OCI-LY7 (cell line): Measurements from ENCODE around the gene RIOK2. TPM values are rescaled to one million over a fixed set of nuclear protein-coding genes. Genes with fewer than 3 reads are reported as not detected.

ENCODE experiments used
- BruUV-seq: library from RNA; stranded (reverse); fragments of 400-500 nt; replicated peaks from 2 replicates; lab custom pipeline; 2021; lab: Mats Ljungman, UMichigan
- CTCF ChIA-PET: fragments of 300-600 bp; sonication (Branson Sonifier 250); formaldehyde crosslinking; loops from one replicate; lab custom pipeline; 2022; ENCODE audit warnings: antibody characterized with exemption; ENCODE audit not compliant: unreplicated experiment; lab: Charles Lee
- POLR2A ChIA-PET: fragments of 300-600 bp; sonication (Branson Sonifier 250); formaldehyde crosslinking; loops from one replicate; lab custom pipeline; 2022; ENCODE audit warnings: antibody characterized with exemption; lab: Charles Lee
- DNase-seq: peaks from one replicate; pipeline ENCODE4 v3.0.0-alpha.2; 2015; ENCODE audit warnings: low spot score
- H2AFZ ChIP-seq: fragments of 200-600 bp; sonication (generic), shearing (Covaris generic); 2 replicates; pipeline ENCODE4 v1.6.1; 2014; ENCODE audit warnings: mild to moderate bottlenecking, antibody characterized with exemption, low read length, moderate library complexity
- H3K27ac ChIP-seq: fragments of 200-600 bp; sonication (generic); 2 replicates; pipeline ENCODE4 v1.5.1; 2014; ENCODE audit warnings: mixed run types, low read depth, mild to moderate bottlenecking, moderate library complexity, low read length, inconsistent platforms; ENCODE audit not compliant: poor library complexity, severe bottlenecking
- H3K36me3 ChIP-seq: fragments of 200-600 bp; sonication (generic); 2 replicates; pipeline ENCODE4 v1.6.1; 2014; ENCODE audit warnings: mild to moderate bottlenecking, antibody characterized with exemption, low read length, moderate library complexity, mixed read lengths; ENCODE audit not compliant: insufficient read depth
- H3K4me1 ChIP-seq: fragments of 200-600 bp; sonication (generic); 2 replicates; pipeline ENCODE4 v1.5.1; 2014; ENCODE audit warnings: mild to moderate bottlenecking, low read length; ENCODE audit not compliant: insufficient read depth, poor library complexity, severe bottlenecking
- H3K4me2 ChIP-seq: fragments of 200-600 bp; sonication (generic); 2 replicates; pipeline ENCODE4 v1.6.1; 2014; ENCODE audit warnings: mild to moderate bottlenecking, low read length
- H3K4me3 ChIP-seq: fragments of 200-600 bp; sonication (generic); 2 replicates; pipeline ENCODE4 v1.5.1; 2014; ENCODE audit warnings: mild to moderate bottlenecking, low read depth, low read length; ENCODE audit not compliant: poor library complexity, severe bottlenecking
- H3K79me2 ChIP-seq: fragments of 200-600 bp; sonication (generic); 2 replicates; pipeline ENCODE4 v1.6.1; 2016; ENCODE audit warnings: low read depth, mild to moderate bottlenecking, low read length, moderate library complexity, mixed read lengths; ENCODE audit not compliant: insufficient read depth
- H3K9me2 ChIP-seq: fragments of 200-600 bp; sonication (generic); 2 replicates; pipeline ENCODE4 v1.6.1; 2016; ENCODE audit warnings: mild to moderate bottlenecking, low read length, mixed read lengths; ENCODE audit not compliant: insufficient read depth
- H3K9me3 ChIP-seq: fragments of 200-600 bp; sonication (generic); 2 replicates; pipeline ENCODE4 v1.6.1; 2014; ENCODE audit warnings: mild to moderate bottlenecking, mixed run types, low read length, mixed read lengths
- H4K20me1 ChIP-seq: fragments of 200-600 bp; sonication (generic); 2 replicates; pipeline ENCODE4 v1.6.1; 2014; ENCODE audit warnings: mild to moderate bottlenecking, antibody characterized with exemption, low read length, moderate library complexity, mixed read lengths; ENCODE audit not compliant: insufficient read depth
- EZH2phosphoT487 ChIP-seq: fragments of 200-600 bp; sonication (generic); IDR thresholded peaks from 2 replicates; pipeline ENCODE4 v1.6.1; 2018; ENCODE audit warnings: low read depth, borderline replicate concordance, mild to moderate bottlenecking, mixed run types, antibody characterized with exemption, low read length, moderate library complexity, mixed read lengths
- intact Hi-C: fragments of 100-400 bp; cut with micrococcal nuclease; formaldehyde crosslinking; loops from one replicate; pipeline ENCODE4 v1.10.0; 2022; ENCODE audit not compliant: unreplicated experiment
- total RNA-seq, 2 experiments: library from RNA; depleted of rRNA in 1 of 2; stranded (reverse); fragments of >200 nt in 1 of 2; shearing (Covaris generic) in 1 of 2; gene quantifications; 2 replicates each; pipeline ENCODE4 v1.2.3, GENCODE V29; 2014 to 2022
- TF ChIP-seq, protein P1 (sequence below): fragments of 200-600 bp; sonication (generic); conservative IDR thresholded peaks from 2 replicates; pipeline ENCODE4 v1.5.1; 2014; ENCODE audit warnings: mild to moderate bottlenecking, antibody characterized with exemption, low read length, moderate library complexity, mixed read lengths

Gene RIOK2
- total RNA-seq, 2 experiments from 2014 or later = 21.9 to 41.3 TPM

GRCh38 chr5:97121848-97122247 is 61.2 kb downstream of the RIOK2 start:
- DNase-seq = no peak
- H3K27ac ChIP-seq = no peak overlapping the region
- no peak overlapping the region for H3K4me3 ChIP-seq
- H3K9me2 ChIP-seq = no peaks in the 10 kb centered on the region
- TF ChIP-seq EZH2phosphoT487 = no peak
- TF ChIP-seq, protein P1, sequence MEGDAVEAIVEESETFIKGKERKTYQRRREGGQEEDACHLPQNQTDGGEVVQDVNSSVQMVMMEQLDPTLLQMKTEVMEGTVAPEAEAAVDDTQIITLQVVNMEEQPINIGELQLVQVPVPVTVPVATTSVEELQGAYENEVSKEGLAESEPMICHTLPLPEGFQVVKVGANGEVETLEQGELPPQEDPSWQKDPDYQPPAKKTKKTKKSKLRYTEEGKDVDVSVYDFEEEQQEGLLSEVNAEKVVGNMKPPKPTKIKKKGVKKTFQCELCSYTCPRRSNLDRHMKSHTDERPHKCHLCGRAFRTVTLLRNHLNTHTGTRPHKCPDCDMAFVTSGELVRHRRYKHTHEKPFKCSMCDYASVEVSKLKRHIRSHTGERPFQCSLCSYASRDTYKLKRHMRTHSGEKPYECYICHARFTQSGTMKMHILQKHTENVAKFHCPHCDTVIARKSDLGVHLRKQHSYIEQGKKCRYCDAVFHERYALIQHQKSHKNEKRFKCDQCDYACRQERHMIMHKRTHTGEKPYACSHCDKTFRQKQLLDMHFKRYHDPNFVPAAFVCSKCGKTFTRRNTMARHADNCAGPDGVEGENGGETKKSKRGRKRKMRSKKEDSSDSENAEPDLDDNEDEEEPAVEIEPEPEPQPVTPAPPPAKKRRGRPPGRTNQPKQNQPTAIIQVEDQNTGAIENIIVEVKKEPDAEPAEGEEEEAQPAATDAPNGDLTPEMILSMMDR = no peak
- no peak overlapping the region for H2AFZ ChIP-seq
- no peaks in the 10 kb centered on the region for H3K79me2 ChIP-seq
- no peaks in the 10 kb centered on the region for H4K20me1 ChIP-seq
- no peak overlapping the region for H3K4me2 ChIP-seq
- H3K4me1 ChIP-seq = peaks cover 12% of the 10 kb centered on the region
- no peaks in the 10 kb centered on the region for H3K9me3 ChIP-seq
- CTCF ChIA-PET = no interaction called here
- intact Hi-C loops = no loop called here
- BruUV-seq = no TSS peak
- POLR2A ChIA-PET = interaction anchor here (0.7 to 1.4 kb wide), 6 partner anchors 9 to 359 kb away, joined by 3 to 10 read pairs (median 4); no protein-coding TSS in a partner anchor
- no peaks in the 10 kb centered on the region for H3K36me3 ChIP-seq

GRCh38 chr5:97120195-97120594 is 62.9 kb downstream of the RIOK2 start:
- CTCF ChIA-PET = no interaction called here
- Histone ChIP-seq H4K20me1 (no peaks in the 10 kb centered on the region), H3K79me2 (no peaks in the 10 kb centered on the region), H2AFZ (no peak overlapping the region), H3K9me2 (no peaks in the 10 kb centered on the region), H3K4me2 (no peak overlapping the region), H3K4me1 (peaks cover 12% of the 10 kb centered on the region), H3K4me3 (no peak overlapping the region), H3K27ac (no peak overlapping the region), H3K36me3 (no peaks in the 10 kb centered on the region), H3K9me3 (no peaks in the 10 kb centered on the region)
- TF ChIP-seq, protein P1 = no peak
- TF ChIP-seq EZH2phosphoT487 = no peak
- no TSS peak for BruUV-seq
- no peak for DNase-seq
- intact Hi-C loops = no loop called here
- POLR2A ChIA-PET = interaction anchor here (1.4 kb wide), 1 partner anchor 15 kb away, joined by 4 read pairs; no protein-coding TSS in a partner anchor

GRCh38 chr5:97119007-97119390 is 64.0 kb downstream of the RIOK2 start:
- BruUV-seq = no TSS peak
- peak overlapping the region; percentile 77; the same call in 1 of the 2 replicates for H2AFZ ChIP-seq
- no peak for DNase-seq
- POLR2A ChIA-PET = interaction anchor here (0.6 to 1.4 kb wide), 4 partner anchors 16 to 314 kb away, joined by 3 to 6 read pairs (median 4); no protein-coding TSS in a partner anchor
- intact Hi-C loops = no loop called here
- CTCF ChIA-PET = interaction anchor here (1.0 kb wide), 1 partner anchor 23 kb away, joined by 5 read pairs; the partner anchor contains the start of gene LIX1
- H3K4me2 ChIP-seq = peak overlapping the region; percentile 54
- H3K4me1 ChIP-seq = peaks cover 12% of the 10 kb centered on the region
- H3K9me2 ChIP-seq = no peaks in the 10 kb centered on the region
- H3K27ac ChIP-seq = peak overlapping the region; percentile 26
- no peaks in the 10 kb centered on the region for H3K36me3 ChIP-seq
- H4K20me1 ChIP-seq = no peaks in the 10 kb centered on the region
- H3K9me3 ChIP-seq = no peaks in the 10 kb centered on the region
- TF ChIP-seq, protein P1 = no peak
- no peak for TF ChIP-seq EZH2phosphoT487
- H3K4me3 ChIP-seq = peak overlapping the region; percentile 14
- no peaks in the 10 kb centered on the region for H3K79me2 ChIP-seq
